ENCODE measurements around the gene RABAC1.

Gene RABAC1

DNA sequence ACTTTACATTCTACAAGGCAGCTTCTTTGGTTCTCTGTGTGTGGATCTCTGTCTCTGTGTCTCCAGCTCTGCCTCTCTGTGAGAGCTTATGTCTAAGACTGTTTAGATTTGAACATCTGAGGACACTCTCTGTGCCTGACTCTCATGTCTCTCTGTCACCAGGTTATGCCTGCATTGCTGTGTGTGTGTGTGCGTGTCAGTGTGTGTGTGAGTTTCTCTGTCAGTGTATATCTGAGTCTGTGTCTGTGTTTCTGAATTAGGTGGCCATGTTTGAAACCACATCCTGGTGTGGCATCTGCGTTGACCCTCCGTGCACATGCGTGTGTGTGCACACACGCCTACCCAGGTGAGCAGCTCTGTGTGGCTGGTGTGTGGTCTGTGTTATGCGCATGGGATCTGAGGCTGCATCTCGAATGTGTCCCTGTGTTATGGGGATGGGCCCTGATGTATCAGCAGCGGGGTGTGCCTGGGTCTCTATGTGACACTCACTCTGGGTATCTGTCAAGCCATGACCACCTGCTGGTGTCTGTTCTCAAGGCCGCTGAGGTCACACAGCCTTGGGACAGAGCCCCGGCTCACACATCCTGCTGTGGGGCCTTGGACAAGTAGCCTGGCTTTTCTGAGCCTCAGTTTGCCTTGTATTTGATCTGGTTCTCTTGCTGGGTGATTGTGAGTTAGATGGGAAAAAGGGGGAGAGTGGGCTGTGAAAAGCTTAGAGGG is 28.2 kb upstream of the RABAC1 start:
- DNase-seq = no peak

- DNase-seq = no peak
Measured at GRCh38 chr19:41984961-41985360, 25.8 kb upstream of the RABAC1 start.

- DNase-seq = no peak
Measured at GRCh38 chr19:41981724-41982123, 22.6 kb upstream of the RABAC1 start.

- no peak for DNase-seq
Measured at GRCh38 chr19:41978470-41978869, 19.3 kb upstream of the RABAC1 start.

DNA sequence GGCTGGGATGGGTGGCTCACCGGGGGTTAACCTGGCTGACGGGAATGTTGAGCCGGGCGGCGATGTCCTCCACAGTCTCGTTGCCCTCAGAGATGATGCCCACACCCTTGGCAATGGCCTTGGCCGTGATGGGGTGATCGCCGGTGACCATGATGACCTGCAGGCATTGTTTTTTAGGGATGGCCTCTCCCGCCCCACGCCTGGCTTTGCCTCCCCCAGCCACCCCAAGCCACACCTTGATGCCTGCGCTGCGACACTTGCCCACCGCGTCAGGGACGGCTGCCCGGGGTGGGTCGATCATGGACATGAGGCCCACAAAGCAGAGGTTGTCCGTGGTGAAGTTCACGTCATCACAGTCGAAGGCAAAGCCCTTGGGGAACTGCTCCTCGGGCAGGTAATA is 18.8 kb upstream of the RABAC1 start:
- no peak for DNase-seq

DNA sequence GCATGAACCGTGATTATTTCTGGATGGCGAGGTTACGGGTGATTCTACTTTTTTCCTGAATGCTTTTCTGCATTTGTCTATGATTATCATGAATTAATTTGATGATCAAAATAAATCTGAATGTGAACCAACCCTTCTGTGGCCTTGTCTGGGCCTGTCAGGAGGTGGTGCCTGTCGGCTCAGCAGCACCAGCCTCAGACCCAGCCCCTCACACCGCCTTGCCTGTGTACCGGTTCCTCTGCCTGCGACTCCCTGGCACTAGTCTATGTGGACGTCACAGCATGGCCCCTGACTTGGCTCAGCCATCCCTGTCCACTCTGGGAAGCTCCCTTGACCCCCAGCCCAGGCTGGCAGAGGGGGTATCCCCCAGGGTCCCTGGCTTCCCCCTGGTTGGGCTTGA is 15.5 kb upstream of the RABAC1 start:
- DNase-seq = no peak

DNA sequence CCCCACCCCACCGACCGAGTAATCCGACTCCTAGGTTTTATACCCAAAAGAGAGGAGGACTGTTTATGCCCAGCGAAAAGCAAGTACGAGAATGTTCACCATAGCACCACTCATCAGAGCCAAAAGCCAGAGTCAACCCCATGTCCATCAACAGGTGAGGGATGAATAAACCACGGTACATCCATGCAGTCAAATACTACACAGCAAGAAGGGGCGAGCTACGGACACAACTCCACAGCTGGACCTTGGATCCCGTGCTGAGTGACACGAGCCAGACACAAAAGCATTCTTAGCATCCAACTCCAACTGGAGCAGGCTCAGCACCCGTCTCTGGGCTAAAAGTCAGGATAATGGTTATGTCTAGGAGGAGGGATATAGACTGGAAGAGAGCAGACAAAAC is 12.2 kb upstream of the RABAC1 start:
- no peak for DNase-seq

DNA sequence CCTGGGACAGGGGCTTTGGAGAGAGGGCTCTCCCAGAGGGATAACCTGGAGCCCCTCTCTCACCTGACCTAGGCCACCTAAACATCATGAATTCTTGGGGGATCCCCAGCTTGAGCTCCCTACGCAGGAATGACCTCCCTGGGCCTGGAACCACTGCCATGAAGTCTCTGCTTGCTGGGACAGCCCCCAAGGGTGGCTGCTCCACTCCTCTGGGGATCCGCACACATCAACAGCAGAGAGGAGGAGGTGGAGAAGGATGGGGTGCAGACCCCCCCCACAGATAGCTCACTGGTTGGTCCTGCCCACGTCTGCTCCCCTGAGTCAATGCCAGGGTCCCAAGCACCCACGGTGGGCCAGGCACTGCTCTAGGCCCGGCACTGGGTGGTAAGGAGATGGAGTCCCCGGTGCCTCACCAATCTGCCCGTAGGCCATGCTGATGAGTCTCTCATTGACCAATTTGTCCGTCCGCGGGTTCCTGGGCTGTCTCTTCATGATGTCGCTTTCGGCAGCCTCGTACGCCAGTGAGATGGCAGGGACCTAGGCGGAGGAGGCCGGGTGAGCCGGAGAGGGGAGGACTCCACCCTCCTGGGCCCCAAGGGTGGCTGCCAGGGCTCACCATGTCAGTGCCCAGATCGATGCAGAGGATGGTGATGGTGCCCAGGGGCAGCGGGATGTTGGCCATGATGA is 10.8 kb upstream of the RABAC1 start:
- no peak for DNase-seq

DNA sequence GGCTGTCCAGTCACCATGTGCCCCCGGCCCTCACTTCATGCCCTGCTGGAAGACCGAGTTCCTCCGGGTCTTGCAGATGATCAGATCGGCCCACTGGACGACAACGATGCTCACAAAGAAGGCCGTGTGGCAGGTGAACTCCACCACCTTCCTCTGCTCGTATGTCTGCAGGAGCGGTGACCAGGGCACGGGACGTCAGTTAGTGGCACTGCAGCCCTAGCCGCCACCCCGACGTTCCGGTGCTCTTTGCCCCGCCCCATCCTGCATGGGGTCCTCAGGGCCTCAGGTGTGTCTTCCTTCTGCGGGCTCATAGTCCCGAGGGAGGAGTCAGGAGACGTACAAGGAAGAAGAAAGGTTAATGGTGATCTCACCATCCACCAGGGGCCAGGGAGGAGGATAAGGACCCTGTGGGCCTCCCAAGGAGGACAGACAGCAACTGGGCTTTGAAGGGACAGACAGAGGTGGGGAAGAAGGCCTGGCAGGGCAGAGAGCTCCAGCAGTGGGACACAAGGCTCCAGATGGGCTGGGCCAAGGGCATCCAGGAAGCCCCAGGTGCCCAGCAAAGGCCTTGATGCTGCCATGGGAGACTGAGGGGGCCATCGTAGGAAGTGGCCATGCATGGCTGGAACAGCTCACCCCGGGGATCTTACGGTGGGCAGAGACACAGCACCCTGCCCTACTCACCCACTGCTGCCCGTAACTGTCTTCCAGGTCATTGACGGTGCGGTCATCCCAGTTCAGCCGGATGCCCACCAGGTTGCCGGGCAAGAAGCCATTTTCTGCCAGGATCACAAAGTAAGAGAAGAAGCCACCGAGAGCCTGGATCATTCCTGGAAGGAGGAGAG is 9.9 kb upstream of the RABAC1 start:
- no peak for DNase-seq

GRCh38 chr19:41967054-41967783 is 8.1 kb upstream of the RABAC1 start:
- DNase-seq = no peak

DNA sequence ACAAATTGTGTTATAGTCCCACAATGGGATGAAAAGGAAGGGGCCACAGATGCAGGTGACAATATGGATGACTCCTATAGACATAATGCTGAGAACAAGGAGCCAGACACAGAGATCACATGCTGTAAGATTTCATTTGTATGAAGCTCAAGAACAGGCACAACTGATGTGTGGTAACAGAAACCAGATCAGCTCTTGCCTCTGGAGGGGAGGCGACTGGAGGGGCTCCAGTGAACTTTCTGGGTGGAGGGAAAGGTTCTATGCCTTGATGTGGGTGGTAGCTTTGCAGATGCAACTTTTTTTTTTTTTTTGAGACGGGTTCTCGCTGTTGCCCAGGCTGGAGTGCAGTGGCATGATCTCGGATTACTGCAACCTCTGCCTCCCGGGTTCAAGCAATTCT is 6.0 kb upstream of the RABAC1 start:
- no peak for DNase-seq

DNA sequence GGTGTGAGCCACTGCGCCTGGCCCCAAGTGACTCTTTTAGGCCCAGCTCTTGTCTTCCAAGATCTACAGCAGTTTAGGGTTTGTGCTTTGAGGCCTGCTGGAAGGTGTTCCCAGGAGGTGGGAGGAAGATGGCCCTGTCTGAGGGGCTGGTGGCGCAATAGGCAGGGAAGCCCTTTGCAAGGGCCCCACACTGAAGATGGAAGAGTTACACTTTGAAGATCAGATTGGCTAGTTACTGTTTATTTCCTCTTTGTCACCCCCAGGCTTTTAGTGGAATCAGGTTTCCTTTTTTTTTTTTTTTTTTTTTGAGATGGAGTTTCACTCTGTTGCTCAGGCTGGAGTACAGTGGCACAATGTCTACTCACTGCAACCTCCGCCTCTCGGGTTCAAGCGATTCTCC is 1.9 kb upstream of the RABAC1 start:
- DNase-seq = no peak

- DNase-seq = no peak
Measured at GRCh38 chr19:41958367-41959055, 610 bp downstream of the RABAC1 start.

GRCh38 chr19:41957838-41958366 is 1.2 kb downstream of the RABAC1 start:
- peak; percentile 51 for DNase-seq

DNA sequence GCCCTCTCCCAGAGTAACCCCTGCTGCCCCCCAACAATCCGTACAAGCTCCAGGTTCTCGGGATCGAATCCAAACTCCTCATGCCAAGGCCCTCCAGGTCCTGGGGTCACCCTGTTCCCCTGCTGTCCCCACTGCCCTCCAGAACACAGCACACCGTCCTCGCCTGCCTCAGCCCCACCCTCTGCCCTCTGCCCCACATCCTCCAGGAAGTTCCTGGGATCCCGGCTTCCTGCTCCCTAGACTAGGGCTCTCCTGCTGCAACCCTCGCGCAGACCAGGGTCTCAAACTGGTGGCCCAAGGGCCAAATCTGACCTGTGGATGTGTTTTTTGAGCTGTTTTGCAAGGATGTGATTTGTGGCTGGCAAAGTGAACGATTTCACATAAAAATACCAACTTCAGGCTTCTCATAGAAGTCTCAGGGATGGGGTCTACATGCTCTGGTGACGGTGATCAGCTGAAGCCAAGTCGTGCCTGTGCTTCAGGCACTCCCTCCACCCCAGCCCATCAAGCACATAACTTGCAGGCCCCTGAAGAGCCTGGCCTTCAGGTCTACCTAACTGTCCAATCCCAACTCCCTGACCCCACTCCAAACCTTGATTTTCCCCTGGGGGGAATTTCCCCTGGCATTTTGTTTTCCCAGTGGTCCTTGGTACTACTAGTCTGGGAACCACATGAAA is 1.8 kb downstream of the RABAC1 start:
- DNase-seq = no peak

DNA sequence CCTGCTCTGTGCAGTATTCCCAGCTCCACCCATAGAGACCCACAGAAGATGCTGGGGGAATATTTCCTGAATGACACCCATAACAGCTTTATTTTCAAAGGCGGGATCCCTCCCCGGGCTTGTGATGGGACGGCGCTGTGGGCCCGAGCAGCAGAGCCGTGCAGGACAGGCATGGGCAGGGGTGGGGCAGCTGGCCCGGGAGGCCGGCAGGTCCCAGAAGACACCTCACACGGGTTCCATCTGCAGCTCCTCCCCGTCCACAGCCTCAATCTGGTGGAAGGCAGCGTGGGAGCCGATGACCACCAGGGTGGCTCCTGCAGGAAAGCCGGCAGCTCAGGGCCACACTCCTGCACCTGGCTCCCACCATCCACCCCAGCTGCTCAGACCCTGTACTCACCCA is 2.5 kb downstream of the RABAC1 start:
- DNase-seq = no peak

DNA sequence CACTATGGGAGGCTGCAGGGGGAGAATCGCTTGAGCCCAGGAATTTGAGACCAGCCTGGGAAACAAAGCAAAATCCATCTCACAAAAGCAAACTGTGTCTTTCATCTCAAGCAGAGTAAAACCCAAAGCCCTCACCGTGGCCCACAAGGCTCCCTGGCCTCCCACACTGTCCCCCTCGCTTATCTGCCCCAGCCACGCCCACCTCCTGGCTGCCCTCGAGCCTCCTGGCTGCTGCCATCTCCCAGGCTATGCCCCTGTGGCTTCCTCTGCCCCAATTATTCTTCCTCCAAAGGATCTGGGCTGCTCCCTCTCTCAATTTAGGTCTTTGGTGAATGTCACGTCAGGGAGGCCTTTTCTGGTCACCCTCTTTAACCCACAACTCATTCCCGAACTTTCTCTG is 3.6 kb downstream of the RABAC1 start:
- no peak for DNase-seq

- no peak for DNase-seq
Measured at GRCh38 chr19:41951686-41952172, 7.4 kb downstream of the RABAC1 start.

- no peak for DNase-seq
Measured at GRCh38 chr19:41947091-41947490, 12.0 kb downstream of the RABAC1 start.

GRCh38 chr19:41945135-41945766 is 13.9 kb downstream of the RABAC1 start:
- no peak for DNase-seq

GRCh38 chr19:41944336-41944735 is 14.8 kb downstream of the RABAC1 start:
- no peak for DNase-seq
